Measurements from ENCODE around the gene TCTN1.
"Not testable (repeated sequence)": the region's sequence is repeated elsewhere in the genome, so short reads cannot be mapped to it uniquely, and the experiment has no call there.

The TCTN1 gene

GRCh38 chr12:110613771-110614684 is at the start of gene TCTN1:
Gene TCTN1, plus strand, starts transcription at chr12:110614129. Its CDS starts 54 bp downstream, at chr12:110614183.
- TF ChIP-seq CTCF (IDR thresholded peaks at IDR 0.05; ENCODE audit: control insufficient read depth, extremely low read depth, insufficient read depth), result no peak
- H3K4me3 ChIP-seq (ENCODE audit: low read depth, low read length), result peak within 1 kb of the TSS; percentile 88
- peak; percentile 84 for DNase-seq (ENCODE audit: low read depth)

- H3K4me3 ChIP-seq (ENCODE audit: low read depth, low read length), result no peak overlapping the region
- no peak for DNase-seq (ENCODE audit: low read depth)
- no peak for TF ChIP-seq CTCF (IDR thresholded peaks at IDR 0.05; ENCODE audit: control insufficient read depth, extremely low read depth, insufficient read depth)
Observed at GRCh38 chr12:110564471-110564991, 49.4 kb upstream of the TCTN1 start.

GRCh38 chr12:110565894-110566871 is 47.7 kb upstream of the TCTN1 start:
- no peak overlapping the region for H3K4me3 ChIP-seq (ENCODE audit: low read depth, low read length)
- no peak for DNase-seq (ENCODE audit: low read depth)
- no peak for TF ChIP-seq CTCF (IDR thresholded peaks at IDR 0.05; ENCODE audit: control insufficient read depth, extremely low read depth, insufficient read depth)

GRCh38 chr12:110566993-110567392 is 46.9 kb upstream of the TCTN1 start:
- TF ChIP-seq CTCF (IDR thresholded peaks at IDR 0.05; ENCODE audit: control insufficient read depth, extremely low read depth, insufficient read depth), result no peak
- DNase-seq (ENCODE audit: low read depth), result no peak
- no peak overlapping the region for H3K4me3 ChIP-seq (ENCODE audit: low read depth, low read length)

- no peak for TF ChIP-seq CTCF (IDR thresholded peaks at IDR 0.05; ENCODE audit: control insufficient read depth, extremely low read depth, insufficient read depth)
- no peak overlapping the region for H3K4me3 ChIP-seq (ENCODE audit: low read depth, low read length)
- no peak for DNase-seq (ENCODE audit: low read depth)
Observed at GRCh38 chr12:110568752-110569151, 45.2 kb upstream of the TCTN1 start.

GRCh38 chr12:110569838-110570237 is 44.1 kb upstream of the TCTN1 start:
- not testable (repeated sequence) for H3K4me3 ChIP-seq (ENCODE audit: low read depth, low read length); DNase-seq (ENCODE audit: low read depth)

- H3K4me3 ChIP-seq (ENCODE audit: low read depth, low read length); DNase-seq (ENCODE audit: low read depth): not testable (repeated sequence)
Observed at GRCh38 chr12:110570798-110571197, 43.1 kb upstream of the TCTN1 start.
